SU-DHL-6 (cell line): ENCODE results near the gene SENP2.

ENCODE experiments used
- H2AFZ ChIP-seq: fragments of 200-600 bp; sonication (generic); 2 replicates; pipeline ENCODE4 v1.6.1; 2014; ENCODE audit warnings: low read depth, mild to moderate bottlenecking, moderate library complexity, mixed read lengths, antibody characterized with exemption, low read length; ENCODE audit not compliant: severe bottlenecking
- H3F3A ChIP-seq: fragments of 200-600 bp; shearing (Covaris generic); 2 replicates; pipeline ENCODE4 v1.6.0; 2016; ENCODE audit warnings: antibody characterized with exemption, mild to moderate bottlenecking; ENCODE audit not compliant: insufficient read depth
- H3K27ac ChIP-seq: fragments of 200-600 bp; sonication (generic); 2 replicates; pipeline ENCODE4 v1.5.1; 2016; ENCODE audit warnings: low read depth, mild to moderate bottlenecking, low read length, moderate library complexity, mixed read lengths
- H3K27me3 ChIP-seq: fragments of 200-600 bp; sonication (generic), shearing (Covaris generic); 2 replicates; pipeline ENCODE4 v1.6.0; 2014; ENCODE audit warnings: mild to moderate bottlenecking, low read length
- H3K36me3 ChIP-seq: fragments of 200-600 bp; sonication (generic); 2 replicates; pipeline ENCODE4 v1.6.1; 2014; ENCODE audit warnings: mild to moderate bottlenecking, low read length, mixed read lengths
- H3K4me2 ChIP-seq: fragments of 300-600, 200-600 bp; shearing (Covaris generic), sonication (generic); 2 replicates; pipeline ENCODE4 v1.6.0; 2014; ENCODE audit warnings: low read length, low read depth, mild to moderate bottlenecking; ENCODE audit not compliant: poor library complexity, severe bottlenecking
- H3K4me3 ChIP-seq: fragments of 200-600 bp; sonication (generic); 2 replicates; pipeline ENCODE4 v1.5.1; 2014; ENCODE audit warnings: antibody characterized with exemption, low read length, mild to moderate bottlenecking, mixed read lengths; ENCODE audit not compliant: insufficient read depth, poor library complexity, severe bottlenecking
- H3K79me2 ChIP-seq: fragments of 200-600 bp; sonication (generic); 2 replicates; pipeline ENCODE4 v1.6.1; 2014; ENCODE audit warnings: mild to moderate bottlenecking, low read length, moderate library complexity; ENCODE audit not compliant: insufficient read depth
- H3K9ac ChIP-seq: fragments of 200-600 bp; sonication (generic); 2 replicates; pipeline ENCODE4 v1.7.0; 2014; ENCODE audit warnings: mild to moderate bottlenecking, low read length
- H3K9me2 ChIP-seq: fragments of 200-600 bp; sonication (generic); replicated peaks from 2 replicates; pipeline ENCODE4 v1.6.1; 2014; ENCODE audit warnings: low read length; ENCODE audit not compliant: insufficient read depth
- H3K9me3 ChIP-seq: fragments of 200-600 bp; sonication (generic); 2 replicates; pipeline ENCODE4 v1.6.1; 2014; ENCODE audit warnings: low read length, mixed read lengths; ENCODE audit not compliant: insufficient read depth
- H4K20me1 ChIP-seq: fragments of 200-600 bp; sonication (generic); 2 replicates; pipeline ENCODE4 v1.6.1; 2014; ENCODE audit warnings: low read depth, mild to moderate bottlenecking, antibody characterized with exemption, low read length, moderate library complexity, mixed read lengths
- CTCF ChIP-seq: fragments of 200-600 bp; sonication (generic); IDR thresholded peaks from one replicate; pipeline ENCODE4 v1.5.1; 2017; ENCODE audit warnings: antibody characterized with exemption, mild to moderate bottlenecking, low read length, moderate library complexity; ENCODE audit not compliant: insufficient read depth, poor library complexity, severe bottlenecking
- EZH2phosphoT487 ChIP-seq: fragments of 200-600 bp; sonication (generic), shearing (Covaris generic); conservative IDR thresholded peaks from 2 replicates; pipeline ENCODE4 v1.6.1; 2018; ENCODE audit warnings: mild to moderate bottlenecking, antibody characterized with exemption, low read length, moderate library complexity, mixed read lengths

SENP2 gene

GRCh38 chr3:185625784-185626183 is 39.7 kb downstream of the SENP2 start:
- Histone ChIP-seq H3K27ac (no peak overlapping the region), H3K79me2 (no peaks in the 10 kb centered on the region), H3K9ac (no peak overlapping the region), H4K20me1 (no peaks in the 10 kb centered on the region), H3K27me3 (no peaks in the 10 kb centered on the region), H3F3A (no peaks in the 10 kb centered on the region), H2AFZ (no peak overlapping the region), H3K9me3 (no peaks in the 10 kb centered on the region), H3K4me3 (no peak overlapping the region), H3K4me2 (no peak overlapping the region), H3K9me2 (no peaks in the 10 kb centered on the region), H3K36me3 (peaks cover 7% of the 10 kb centered on the region; the same call in 1 of the 2 replicates)
- TF ChIP-seq EZH2phosphoT487: no peak
- TF ChIP-seq CTCF: no peak

GRCh38 chr3:185629554-185630181 is 43.6 kb downstream of the SENP2 start:
- no peaks in the 10 kb centered on the region for H3F3A ChIP-seq
- no peaks in the 10 kb centered on the region for H3K9me3 ChIP-seq
- no peaks in the 10 kb centered on the region for H3K27me3 ChIP-seq
- 0 out of 2 replicates have a peak, but pooled peaks cover 3% of the 10 kb centered on the region for H3K36me3 ChIP-seq
- H3K4me3 ChIP-seq: no peak overlapping the region
- H3K9me2 ChIP-seq: no peaks in the 10 kb centered on the region
- no peak for TF ChIP-seq CTCF
- no peak for TF ChIP-seq EZH2phosphoT487
- H3K79me2 ChIP-seq: no peaks in the 10 kb centered on the region
- H2AFZ ChIP-seq: no peak overlapping the region
- no peak overlapping the region for H3K27ac ChIP-seq
- H3K9ac ChIP-seq: no peak overlapping the region
- H3K4me2 ChIP-seq: no peak overlapping the region
- no peaks in the 10 kb centered on the region for H4K20me1 ChIP-seq

- no peaks in the 10 kb centered on the region for H3K9me2 ChIP-seq
- H3K27ac ChIP-seq: no peak overlapping the region
- no peaks in the 10 kb centered on the region for H3K27me3 ChIP-seq
- no peaks in the 10 kb centered on the region for H3K79me2 ChIP-seq
- no peak overlapping the region for H3K4me3 ChIP-seq
- H3K9ac ChIP-seq: no peak overlapping the region
- H3F3A ChIP-seq: no peaks in the 10 kb centered on the region
- no peak overlapping the region for H3K4me2 ChIP-seq
- H4K20me1 ChIP-seq: no peaks in the 10 kb centered on the region
- H3K9me3 ChIP-seq: no peaks in the 10 kb centered on the region
- 0 out of 2 replicates have a peak, but pooled peaks cover 3% of the 10 kb centered on the region for H3K36me3 ChIP-seq
- TF ChIP-seq CTCF (no peak), EZH2phosphoT487 (no peak)
- no peak overlapping the region for H2AFZ ChIP-seq
Observed at GRCh38 chr3:185630182-185630622, 44.1 kb downstream of the SENP2 start.
